Activated gamma-delta T cell (primary cell): Measurements from ENCODE around the gene CYLD.

Source experiments
- DNase-seq: peaks from one replicate; lab custom pipeline; 2025; lab: John Stamatoyannopoulos, UW

The CYLD gene

DNA sequence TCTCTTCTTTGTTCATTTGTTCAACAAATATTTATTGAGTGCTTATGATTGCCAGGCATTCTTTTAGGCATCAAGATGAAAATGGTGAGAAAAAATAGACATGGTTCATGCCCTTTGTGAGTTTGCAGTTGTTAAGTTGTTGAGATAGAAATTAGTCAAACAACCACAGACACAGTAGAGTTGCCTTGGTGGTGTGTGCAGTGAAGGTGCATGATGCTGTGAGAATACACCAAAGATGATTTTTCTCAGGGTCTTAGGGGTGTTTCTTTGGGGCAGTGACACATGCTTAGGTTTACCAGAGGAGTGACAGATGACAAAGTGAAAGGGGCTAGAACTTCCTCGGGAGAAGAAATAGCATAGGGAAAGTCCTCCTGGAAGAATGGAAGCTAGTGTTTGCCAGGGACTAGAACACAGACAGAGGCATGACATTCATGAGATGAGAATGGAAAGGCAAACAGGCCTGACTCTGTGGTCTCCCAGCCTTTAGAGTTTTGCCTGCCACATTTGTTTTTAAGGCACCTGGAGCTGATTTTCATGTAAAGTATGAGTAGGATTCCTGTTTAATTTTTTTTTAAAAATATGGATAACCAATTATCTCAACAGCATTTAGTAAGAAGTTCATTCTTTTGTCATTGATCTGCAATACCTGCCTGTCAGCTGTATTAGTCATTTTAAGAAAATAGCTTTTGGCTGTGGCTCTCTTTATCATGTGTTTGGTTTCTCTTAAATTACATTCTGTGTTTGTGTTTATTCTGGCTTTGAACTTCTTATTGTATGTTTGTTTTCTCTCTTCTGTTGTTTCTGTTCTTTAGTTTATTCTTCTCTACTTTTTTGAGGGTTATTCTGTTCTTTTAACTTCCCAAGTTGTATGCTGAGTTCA, 36.6 kb downstream of the CYLD start:
- DNase-seq: no peak

DNA sequence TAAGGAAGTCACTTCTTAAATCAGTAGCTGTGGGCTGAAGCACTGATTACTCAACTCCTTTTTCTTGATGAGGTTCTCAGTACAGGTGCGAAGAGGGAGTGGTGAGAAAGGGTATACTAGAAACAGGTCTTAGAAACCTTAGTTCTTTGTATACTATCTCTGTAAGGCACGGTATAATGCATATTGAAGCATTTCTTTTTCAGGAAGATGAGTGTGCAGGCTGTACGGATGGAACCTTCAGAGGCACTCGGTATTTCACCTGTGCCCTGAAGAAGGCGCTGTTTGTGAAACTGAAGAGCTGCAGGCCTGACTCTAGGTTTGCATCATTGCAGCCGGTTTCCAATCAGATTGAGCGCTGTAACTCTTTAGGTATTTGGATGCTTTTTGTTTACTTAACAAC, 39.2 kb downstream of the CYLD start:
- DNase-seq: no peak

DNA sequence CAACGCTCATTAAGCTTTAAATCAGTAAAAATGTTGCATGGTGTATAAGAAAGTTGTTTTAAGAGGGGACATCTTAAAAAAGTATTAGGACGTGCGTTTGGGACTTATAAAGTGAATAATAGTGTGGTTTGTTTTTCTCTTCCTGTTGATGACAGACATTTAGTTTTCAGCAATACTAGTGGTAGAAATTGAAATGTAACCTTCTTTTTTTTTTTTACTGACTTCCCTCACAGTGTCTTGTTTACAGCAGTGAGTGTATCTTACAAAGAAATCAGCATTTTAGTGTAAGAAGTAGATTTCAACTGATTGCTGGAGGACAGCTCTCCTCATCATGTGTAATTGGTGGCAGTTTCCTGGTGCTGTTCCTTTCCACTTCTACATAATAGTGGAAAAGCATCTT, 39.6 kb downstream of the CYLD start:
- no peak for DNase-seq

DNA sequence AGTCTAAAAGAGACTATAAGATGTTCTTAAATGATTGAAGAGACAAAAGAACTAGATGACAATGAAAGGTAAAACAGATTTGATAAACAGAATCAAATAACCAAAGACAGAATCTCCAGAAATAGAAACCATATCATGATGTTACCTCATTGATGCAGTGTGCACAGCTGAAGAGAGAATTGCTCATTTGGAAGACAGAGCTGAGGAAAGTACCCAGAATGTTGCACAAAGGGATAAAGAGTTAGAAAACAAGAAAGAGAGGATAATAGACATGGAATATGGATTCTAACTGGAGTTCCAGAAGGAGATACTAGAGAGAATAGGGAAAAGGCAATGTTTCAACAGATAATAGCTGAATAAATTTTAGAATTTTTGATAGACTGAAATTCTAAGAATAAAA, 47.9 kb downstream of the CYLD start:
- no peak for DNase-seq

DNA sequence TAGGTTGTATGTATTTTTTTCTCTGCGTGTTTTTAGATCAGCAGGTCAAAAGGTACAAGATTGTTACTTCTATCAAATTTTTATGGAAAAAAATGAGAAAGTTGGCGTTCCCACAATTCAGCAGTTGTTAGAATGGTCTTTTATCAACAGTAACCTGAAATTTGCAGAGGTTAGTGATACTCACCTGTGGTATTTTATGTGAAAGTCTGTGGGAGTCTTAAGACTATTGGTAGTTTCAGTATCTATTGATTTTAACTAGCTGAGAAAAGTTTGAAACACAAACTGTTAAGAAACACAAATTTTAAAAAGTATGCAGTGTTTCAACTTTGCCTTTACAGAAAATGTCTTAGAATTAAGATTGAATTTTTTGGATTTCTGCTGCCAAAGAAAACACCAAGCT, 49.6 kb downstream of the CYLD start:
- DNase-seq: no peak

DNA sequence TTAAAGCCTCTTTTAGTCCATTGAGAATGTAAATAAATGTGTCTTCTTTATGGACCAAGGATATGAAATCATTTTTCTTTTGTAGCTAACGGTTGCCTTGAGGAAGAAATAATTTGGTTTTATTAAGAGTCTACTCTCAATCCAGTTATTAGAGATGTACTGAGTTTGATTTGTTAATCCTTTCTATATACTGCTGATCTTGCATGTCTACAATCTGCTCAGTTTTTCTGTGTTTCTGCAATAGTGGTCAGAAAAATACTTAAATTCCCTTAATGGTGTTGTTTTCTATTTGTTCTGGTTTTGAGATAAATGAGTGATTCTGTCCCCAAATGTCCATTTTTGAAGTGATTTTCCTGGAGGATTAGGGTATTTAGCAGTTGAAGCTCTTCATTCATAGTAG, 54.9 kb downstream of the CYLD start:
- no peak for DNase-seq

DNA sequence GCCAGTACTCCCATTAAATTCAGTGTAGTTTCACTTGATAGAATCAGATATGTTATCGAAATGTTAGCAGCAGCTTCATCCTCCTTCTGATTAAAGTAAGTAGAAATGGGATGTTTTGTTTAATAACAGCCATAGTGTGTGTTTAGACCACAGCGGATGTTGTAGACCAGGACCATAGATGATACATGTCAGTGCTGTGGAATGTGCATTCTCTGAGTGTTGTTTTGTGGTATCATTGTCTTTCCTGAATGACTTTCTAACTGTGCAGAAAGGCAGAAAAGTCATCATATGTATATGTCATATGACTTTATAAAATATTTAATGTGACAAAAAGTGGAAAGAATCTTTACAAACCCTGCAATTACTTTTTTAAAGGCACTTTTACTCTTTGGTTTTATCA, 55.6 kb downstream of the CYLD start:
- no peak for DNase-seq

DNA sequence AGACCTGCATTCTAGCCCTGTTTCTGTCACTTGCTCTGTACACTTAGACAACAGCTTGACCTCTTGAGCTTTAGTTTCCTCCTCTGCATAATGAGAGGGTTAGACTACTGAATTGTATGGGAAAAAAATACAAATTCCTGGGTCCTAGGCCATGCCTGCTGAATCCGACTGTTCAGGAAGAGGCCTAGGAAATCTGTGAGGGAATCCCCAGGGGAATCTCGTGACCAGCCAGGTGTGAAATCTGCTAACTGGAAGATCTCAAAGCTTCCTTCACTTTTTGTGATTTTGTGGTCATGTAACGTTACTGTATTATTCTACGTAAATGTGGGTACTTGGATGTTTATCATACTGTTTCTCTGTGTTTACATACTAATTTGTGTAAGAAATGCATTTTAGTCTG, 58.2 kb downstream of the CYLD start:
- DNase-seq: no peak

DNA sequence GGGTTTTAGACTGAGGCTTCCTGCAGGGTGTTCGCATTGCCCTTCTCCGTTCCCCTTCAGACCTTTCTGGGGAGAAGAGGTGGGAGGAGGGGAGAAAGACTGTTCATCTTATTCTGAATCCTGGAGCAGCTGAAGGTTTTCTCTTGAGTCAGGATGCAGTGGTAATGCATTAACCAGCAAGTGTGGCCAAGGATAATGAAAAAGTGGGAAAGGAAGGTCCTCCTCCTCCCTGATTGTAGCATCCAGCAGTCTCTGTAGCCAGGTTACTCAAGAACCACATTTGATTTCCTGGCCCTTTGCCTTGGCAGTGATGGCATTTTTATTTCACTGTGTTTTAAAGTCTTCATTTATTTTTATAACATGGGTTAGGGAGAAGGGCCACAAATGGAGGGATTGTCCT, 59.1 kb downstream of the CYLD start:
- DNase-seq: no peak

DNA sequence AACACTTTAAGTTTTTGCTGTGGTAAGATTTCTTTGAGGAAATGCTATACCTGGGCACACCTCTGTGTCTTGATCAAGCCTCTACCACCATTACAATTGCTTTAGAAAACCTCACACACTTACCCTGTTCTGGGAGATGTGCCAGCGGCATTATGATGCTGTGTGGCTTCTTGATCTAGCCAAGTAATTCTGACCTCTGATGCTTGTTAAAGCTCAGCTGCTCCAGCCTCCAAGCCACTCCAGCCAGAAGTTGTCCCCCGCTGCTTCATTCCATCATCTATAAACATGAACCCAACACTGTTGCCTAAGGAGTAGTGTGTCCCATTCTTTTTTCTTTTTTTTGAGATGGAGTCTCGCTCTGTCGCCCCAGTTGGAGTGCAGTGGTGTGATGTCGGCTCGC, 60.1 kb downstream of the CYLD start:
- DNase-seq: no peak

DNA sequence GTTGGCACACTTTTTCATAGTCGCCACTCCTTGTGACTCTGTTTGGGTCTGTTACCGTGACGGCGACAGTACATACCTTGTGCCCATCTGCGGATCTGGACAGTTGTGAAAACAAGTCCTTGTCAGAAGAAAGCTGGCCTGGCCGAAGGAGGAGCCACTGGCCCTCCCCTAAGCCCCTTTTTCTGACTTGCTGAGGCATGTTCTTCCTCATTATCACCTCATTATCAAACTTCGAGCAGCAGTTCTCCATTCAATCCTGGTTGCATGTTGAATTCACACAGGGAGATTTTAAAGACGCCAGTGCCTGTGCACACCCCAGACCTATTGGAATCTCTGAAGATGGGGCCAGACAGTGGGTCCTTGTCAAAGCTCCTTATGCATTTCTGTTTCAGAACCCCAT, 61.1 kb downstream of the CYLD start:
- no peak for DNase-seq

DNA sequence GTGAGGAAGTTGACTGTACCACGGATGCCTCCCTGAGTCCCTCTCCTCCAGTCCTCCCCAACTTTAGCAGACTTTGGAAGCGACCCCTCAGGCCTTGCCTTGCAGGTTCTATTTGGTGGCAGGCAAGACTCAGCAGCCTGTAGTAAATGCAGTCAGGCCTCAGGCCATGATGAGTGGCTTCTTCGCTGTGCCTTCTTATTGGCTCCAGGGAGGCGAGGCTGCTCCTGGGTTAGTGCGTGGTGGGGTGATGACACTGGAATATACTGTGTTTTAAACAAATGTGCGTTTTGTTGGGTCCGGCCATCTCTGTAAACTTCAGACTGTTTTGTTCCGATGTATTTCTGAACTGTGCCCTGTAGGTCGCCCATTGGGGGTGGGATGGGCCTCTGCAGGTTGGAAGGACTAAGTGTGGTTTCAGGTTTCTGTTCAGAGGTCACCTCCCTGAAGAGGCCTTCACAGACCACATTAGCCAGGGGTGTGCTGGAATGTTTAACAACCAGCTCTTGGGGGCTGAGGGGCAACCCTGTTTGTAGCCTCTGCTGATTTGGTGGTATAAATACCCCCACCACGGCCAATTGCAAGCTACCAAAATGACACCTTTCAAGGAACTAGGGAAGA, 62.5 kb downstream of the CYLD start:
- DNase-seq: no peak

DNA sequence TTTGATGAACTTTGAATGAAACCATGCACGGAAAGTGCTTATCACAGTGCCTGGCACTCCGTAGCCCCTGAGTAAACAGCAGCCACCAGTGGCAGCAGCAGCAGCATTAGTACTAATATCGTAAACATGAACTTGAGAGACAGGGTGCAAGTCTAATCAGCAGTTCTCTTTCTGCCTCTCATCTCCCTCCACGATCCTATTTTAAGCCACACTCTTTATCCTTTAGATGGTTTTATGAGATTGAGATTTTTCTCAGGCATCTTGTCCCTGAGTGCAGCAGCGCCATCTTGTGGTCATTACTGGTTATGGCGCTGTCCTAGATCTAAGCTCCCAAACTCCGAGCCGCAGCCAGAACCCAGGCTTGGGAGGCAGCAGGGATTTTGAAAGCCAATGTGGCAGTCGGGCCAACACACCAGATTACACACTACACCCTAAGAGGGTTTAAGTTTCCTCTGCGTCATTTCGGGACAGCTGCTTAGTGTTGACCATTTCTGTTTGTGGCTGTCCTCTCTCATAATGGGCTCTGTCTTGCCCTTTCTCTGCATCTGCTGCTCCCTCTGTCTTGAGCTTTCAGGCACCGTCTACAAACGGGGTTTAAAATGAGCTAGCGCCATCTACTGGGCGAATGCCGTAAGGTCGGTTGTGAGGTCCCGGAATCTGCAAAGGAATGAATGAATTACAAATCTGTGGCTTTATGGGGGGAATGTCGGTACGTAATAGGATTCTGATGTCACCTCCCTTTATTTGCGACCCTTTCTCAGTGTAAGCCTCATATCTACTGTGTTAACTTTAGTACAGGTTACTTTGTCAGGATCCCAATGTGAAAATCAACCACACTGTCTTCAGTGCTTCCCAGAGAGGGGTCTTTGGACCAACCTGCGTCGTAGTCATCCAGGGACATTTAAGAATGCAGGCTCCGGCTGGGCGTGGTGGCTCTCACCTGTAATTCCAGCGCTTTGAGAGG, 64.5 kb downstream of the CYLD start:
- no peak for DNase-seq

DNA sequence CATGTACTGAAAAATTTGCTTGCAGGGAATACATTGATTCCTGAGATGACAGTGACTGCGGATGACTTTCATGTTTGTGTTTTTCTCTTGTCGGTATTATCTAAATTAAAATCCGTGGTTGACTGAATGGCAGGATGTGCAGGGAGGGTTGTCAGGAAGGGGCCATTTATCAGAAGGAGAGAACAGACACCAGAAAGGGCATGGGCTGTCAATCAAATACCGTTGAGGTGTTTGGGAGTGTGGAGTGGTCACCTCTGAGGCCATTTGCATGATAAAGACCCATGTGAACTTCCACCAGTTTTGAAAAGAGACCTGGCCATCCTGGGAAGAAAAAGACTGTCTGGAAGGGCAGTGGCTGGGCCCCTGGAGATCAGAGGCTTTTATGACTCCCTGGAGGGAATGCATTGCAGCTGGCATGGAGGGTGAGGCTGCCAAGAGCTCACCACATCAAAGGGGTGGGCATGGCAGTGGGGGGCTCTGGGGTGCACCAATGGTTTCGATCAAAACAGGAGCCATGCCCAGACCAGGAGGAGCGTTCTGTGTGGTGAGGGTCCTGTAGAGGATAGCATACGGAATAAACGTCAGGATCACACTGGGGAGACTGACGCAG, 67.1 kb downstream of the CYLD start:
- DNase-seq: no peak

DNA sequence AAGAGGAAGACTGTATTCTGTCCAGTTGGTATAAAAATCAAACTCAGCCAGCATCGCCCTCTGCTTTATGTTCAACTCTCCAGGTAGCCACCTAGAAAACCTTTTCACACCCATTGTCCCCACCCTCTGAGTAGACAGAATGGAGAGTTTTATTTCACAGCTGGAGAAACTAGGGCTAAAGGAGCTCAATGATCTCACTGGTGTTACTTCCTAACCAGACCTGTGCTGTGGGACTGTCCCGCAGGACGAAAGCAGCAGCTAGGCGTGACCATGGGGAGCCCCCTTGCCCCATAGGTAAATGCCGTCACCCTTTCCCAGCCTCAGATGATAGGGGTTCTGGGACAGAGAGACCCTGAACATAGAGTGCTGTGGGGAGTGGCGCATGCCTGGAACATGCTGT, 67.7 kb downstream of the CYLD start:
- no peak for DNase-seq

DNA sequence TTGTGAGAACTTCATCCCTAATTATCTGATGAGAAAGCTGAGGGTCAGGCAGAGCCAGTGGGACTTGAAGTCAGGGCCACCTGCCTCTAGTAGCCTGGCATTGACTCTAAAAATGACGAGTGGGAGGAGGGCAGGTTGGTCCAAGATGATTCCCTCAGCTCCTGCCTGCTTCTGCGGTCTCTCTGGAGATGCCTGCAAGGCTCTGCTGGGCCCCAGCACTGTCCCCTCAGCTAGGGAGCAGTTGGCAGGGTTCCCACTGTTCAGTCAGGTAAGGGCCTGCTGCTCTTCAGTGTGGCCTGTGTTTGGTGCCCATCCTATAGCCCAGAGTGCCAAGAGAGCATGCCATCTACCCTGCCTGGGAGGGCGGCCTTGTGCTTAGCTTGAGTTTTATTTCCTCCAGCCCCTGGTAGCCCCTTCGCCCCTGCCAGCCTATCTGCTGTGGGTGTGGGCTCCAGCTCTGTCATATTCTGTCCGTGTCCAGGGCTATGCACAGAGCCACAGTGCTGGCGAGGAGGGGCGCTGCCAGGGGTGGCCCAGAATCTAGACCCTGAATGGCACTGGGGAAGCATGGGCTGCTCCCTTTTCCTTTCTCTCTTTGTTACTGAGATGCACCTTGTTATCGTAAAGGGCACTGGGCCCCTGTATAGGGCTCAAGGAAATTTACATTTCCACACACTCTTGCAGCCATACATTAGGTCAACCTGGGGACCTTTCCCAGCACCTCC, 68.5 kb downstream of the CYLD start:
- no peak for DNase-seq

DNA sequence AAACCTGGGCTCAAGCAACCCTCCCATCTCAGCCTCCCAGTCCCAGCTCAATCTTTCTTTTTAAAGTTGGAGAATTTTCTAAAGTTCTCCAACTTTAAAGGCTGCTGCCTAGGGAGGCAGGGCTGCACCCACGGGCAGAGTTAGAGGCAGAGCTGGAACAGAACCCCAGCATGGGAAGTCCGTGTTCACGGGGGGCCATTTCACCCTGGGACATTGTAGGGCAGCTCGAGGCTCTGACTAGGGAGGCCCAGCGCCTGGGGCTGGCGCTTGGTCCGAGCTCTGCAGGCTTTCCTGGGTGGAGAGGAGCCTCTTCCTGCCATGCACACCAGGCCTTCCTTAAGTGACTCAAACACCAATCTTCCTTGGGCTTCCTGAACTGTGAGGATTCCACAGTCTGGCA, 70.2 kb downstream of the CYLD start:
- DNase-seq: no peak

DNA sequence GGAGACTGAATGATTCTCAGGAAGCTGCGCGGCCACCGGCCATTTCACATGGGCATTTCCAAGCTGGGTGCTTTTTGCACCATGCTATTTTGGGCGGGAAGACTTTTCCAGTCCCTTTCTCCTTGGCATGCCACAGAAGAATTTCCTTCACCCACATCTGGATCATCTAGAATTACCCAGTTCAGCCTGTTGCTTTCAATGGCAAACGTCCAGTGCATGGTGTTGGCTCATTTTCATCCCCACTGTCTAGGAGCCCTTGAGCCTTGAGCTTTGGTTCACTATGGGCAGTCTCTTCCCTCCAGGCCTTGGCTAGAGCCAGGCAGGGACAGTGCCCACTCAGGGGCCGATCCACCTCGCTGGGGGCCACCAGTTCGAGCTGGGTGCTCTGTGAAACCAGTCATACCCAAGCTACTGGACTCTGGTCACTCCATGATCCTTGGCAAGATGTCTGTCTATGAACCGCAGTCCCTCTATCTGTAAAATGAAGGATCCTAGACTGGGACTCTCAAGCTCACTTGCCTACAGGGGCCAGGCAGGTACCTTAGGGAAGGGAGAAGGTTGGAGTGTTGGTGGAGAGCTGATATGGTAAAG, 71.1 kb downstream of the CYLD start:
- DNase-seq: no peak

DNA sequence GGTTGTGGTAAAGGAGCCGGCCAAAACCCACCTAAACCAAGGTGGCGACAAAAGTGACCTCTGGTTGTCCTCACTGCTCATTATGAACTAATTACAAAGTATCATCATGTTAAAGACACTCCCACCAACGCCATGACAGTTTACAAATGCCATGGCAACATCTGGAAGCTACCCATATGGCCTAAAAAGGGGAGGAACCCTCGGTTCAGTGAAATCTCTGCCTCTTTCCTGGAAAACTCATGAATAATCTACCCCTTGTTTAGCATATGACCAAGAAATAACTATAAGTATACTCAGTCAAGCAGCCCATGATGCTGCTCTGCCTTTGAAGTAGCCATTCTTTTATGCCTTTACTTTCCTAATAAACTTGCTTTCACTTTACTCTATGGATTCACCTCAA, 72.2 kb downstream of the CYLD start:
- no peak for DNase-seq

DNA sequence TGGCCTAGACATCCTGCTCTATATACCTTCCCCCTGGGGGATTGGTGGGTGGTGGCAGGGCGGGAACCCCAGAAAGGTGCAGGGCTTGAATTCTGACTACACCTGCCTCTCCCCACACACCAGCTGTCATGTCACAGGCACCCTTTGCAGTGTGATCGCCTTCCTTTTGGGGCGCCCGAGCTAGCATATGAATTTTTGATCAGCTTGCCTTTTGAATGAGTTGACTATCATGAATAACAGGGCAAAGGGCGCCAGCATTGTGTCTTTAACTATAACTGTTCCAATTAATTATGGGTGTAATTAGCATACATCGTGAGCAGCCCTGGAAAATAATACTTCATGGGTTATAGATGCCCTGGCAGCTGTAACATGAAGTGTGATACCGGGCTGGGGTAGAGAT, 72.7 kb downstream of the CYLD start:
- DNase-seq: no peak

DNA sequence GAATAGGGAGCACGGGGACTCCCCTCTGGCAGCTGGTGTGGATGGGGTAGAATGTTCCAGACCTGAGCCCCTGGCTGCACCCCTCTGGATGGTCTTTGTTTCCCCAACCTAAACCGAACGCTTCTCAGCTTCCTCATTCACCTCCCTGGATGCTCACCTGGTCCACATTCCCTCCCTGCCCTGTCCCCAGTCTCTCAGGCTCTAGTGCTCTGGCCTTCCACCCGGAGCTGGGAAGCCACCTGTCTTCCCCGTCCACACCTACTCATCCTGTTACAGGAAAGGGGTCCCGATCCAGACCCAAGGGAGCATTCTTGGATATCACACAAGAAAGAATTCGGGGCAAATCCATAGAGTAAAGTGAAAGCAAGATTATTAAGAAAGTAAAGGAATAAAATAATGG, 73.5 kb downstream of the CYLD start:
- DNase-seq: no peak
